HG02943 (cell line): ENCODE measurements around the gene SFXN4.
"Not testable (repeated sequence)": the region's sequence is repeated elsewhere in the genome, so short reads cannot be mapped to it uniquely, and the experiment has no call there.

Experiments used
- ATAC-seq: cut with Tn5 transposase; IDR thresholded peaks from one replicate; pipeline ENCODE4 v1.9.1; 2021; ENCODE audit warnings: mild to moderate bottlenecking, low read depth, moderate library complexity; ENCODE audit not compliant: unreplicated experiment

SFXN4 gene

DNA sequence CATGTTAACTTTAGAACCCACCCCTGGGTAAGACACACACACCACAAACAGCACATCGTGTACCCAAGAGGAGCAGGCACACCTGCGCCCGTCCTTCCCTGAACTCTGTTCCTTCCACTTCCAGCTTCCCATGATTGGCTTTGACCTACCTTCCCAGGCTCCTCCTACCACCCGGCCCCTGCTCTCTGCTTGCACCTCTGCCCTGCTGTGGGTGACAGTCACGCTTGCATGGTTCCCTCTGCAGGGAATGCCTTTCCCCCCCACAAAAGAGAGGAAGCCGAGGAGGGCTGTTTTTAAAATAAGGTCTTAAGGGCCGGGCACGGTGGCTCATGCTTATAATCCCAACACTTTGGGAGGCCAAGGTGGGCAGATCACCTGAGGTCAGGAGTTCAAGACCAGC, 16.4 kb downstream of the SFXN4 start:
- ATAC-seq: no peak

DNA sequence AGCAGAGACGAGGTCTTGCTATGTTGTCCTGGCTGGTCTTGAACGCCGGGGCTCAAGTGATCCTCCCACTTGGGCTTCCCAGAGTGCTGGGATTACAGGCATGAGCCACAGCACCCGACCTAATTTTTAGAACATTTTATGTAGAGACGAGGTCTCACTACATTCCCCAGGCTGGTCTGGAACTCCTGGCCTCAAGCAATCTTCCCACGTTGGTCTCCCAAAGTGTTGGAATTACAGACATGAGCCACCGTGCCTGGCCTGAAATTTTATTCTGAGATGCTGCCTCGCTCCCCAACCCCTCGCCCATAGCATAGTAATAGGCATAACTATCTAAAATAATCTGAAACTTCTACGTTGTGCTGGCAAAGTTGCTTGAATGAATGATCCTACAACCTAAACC, 21.9 kb downstream of the SFXN4 start:
- no peak for ATAC-seq

GRCh38 chr10:119140603-119141245, 24.8 kb downstream of the SFXN4 start:
- ATAC-seq: no peak

GRCh38 chr10:119139464-119140067, 25.9 kb downstream of the SFXN4 start:
- no peak for ATAC-seq

- ATAC-seq: no peak
Observed at GRCh38 chr10:119138346-119139306, 26.9 kb downstream of the SFXN4 start.

DNA sequence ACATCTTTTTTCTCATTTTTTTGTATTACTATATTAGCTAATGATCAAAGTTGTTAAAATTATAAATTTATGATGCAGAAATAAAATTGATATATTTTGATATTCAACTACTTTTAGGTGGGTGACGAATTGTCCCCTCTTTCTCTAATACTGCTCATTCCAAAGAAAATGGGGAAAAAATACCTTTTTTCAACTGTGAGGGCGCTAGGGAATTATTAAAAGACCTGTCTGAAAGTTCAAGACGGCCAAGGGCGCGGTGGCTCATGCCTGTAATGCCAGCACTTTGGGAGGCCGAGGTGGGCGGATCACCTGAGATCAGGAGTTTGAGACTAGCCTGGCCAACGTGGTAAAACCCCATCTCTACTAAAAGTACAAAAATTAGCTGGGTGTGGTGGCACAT, 27.6 kb downstream of the SFXN4 start:
- ATAC-seq: not testable (repeated sequence)

DNA sequence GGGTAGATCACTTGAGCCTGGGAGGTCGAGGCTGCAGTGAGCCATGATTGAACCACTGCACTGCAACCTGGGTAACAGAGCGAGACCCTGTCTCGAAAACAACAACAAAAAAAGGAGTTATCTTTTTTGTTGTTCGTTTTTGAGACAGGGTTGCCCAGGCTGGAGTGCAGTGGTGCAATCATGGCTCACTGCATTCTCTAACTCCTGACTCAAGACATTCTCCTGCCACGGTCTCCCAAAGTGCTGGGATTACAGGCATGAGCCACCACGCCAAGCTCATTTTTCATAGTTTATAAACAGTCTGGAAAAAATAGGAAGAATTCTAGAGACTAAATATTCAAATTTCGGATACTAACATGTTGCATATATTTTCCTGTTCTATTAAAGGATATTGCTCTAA, 29.4 kb downstream of the SFXN4 start:
- ATAC-seq: no peak

DNA sequence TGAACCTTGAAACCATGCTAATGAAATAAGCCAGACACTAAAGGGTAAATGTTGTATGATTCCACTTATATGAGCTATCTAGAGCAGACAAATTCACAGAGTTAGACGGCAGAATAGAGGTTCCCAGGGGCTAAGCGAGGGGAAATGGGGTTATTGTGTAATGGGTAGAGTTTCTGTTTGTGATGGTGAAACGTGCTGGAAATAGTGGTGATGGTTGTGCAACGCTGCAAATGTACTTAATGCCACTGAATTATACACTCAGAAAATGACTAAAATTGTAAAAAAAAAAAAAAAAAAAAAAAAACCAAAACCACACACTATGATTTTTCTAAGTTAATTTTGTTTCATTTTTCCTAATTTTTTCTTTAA, 30.0 kb downstream of the SFXN4 start:
- ATAC-seq: no peak

GRCh38 chr10:119133949-119134348, 31.6 kb downstream of the SFXN4 start:
- no peak for ATAC-seq

DNA sequence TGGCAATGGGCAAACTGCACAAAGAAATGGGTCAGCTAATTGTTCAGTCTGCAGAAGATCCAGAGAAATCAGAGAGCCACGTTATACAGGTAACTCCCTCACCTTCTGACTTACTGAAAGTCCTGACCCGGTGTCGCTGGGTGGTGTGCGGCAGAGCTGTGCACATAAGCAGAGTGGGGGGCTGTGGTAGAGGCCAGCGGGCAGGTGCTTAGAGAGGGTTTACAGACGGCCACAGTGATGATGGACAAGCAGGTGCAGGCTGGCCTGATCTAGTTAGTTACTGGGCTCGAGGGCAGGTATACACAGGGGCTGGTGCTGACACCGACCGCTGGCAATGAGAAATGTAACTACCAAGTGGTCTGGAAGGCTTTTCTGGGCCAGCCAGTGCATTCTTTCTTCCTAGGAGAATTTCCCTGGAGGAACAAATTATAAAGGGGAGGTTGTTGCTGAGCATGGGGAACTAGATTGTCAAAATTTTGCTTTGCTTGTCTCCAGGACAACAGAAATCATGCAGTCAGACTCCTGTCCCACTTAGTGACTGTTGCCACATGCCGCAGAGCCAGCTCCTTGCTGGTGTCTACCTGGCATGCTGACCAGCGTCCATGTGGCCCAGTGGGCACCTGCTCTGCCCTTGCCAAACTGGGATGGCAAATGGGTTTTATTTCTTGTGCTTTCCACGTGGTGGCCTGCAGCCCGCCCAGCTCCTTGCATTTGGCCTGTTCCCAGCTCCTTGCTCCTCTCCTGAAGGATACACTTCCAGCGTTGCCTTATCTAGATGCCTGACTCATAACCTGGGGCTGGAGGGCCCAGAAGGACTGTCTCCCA, 32.8 kb downstream of the SFXN4 start:
- ATAC-seq: no peak

DNA sequence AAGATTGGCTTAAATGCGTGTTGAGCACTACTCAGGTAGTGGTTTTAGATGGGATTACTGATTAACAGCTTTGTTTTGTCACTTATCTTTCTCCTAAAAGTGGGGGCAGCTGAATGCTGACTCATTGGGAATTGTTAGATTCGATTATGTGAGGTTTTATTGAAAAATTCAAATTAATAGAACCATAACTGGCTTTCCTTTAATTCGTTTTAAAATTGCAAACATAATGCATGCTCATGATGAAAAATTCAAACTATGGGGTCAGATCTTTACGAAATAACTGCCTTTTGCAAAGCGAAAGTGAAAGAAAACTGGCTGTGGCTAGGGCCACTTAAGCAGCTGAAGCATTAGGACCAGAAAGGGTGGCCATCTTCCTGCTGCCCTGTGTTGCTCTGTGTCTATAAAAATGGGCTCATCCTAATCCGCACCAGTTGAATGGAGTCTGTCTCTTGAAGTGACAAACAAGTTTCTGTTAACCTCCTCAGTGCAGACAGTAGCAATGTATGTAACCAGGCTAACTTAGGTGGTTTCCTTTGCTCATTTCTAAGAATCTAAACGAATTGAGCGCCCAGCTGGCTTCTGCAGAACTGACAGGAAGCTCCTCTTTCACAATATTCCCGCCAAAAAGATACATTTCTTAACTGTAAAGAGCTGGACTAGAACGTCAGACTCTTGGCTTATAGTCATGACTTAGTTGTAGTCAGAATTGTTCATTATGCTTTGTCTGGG, 33.8 kb downstream of the SFXN4 start:
- no peak for ATAC-seq

DNA sequence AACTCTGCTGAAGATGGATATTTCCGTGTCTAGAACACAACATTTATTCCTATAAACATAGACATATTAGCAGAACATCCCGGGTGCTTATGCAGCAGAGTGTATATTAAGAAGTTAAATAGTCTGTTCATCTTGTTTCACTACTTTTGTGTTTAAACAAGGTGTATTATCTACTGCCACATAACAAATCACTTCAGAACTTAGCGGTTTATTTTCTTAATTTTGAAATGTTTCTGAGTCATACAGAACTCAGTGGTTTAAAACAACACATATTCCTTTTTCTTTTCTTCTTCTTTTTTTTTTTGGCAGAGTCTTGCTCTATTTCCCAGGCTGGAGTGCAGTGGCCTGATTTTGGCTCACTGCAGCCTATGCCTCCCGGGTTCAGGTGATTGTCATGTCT, 35.8 kb downstream of the SFXN4 start:
- no peak for ATAC-seq

DNA sequence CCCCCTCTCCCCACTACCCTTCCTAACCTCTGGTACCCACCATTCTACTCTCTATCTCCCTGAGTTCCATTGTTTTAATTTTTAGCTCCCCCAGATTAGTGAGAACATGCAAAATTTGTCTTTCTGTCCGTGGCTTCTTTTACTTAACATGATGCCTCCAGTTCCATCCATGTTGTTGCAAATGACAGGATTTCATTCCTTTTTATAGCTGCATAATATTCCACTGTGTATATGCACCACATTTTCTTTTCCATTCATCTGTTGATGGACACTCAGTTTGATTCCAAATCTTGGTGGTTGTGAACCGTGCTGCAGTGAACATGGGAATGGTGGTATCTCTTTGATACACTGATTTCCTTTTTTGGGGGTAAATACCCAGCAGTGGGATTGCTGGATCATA, 39.6 kb downstream of the SFXN4 start:
- no peak for ATAC-seq

DNA sequence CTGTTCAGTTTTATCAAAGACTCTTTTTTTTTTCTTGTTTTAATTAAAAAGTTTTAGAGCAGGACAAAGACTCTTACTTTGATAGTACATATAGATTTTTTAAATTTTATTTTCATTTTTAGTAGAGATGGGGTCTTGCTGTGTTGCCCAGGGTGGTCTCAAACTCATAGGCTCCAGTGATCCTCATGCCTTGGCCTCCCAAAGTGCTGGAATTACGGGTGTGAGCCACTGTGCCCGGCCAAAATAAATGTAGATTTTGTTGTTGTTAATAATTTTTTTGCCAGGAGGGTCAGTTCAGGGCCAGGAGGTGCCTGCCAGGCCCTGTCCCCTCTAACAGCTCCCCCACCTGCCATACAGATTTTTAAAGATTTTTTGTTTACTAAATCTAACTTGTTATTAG, 44.6 kb downstream of the SFXN4 start:
- no peak for ATAC-seq

- ATAC-seq: peak; percentile 86
Observed at GRCh38 chr10:119120413-119120867, 45.1 kb downstream of the SFXN4 start.

- no peak for ATAC-seq
Observed at GRCh38 chr10:119119400-119119799, 46.1 kb downstream of the SFXN4 start.

- ATAC-seq: no peak
Observed at GRCh38 chr10:119118231-119118630, 47.3 kb downstream of the SFXN4 start.

GRCh38 chr10:119116326-119116951, 49.1 kb downstream of the SFXN4 start:
- no peak for ATAC-seq

- ATAC-seq: no peak
Observed at GRCh38 chr10:119115926-119116325, 49.6 kb downstream of the SFXN4 start.
